Type B pancreatic cell (in vitro differentiated cells): Measurements from ENCODE around the gene TDO2. TPM values are rescaled to one million over a fixed set of nuclear protein-coding genes. Genes with fewer than 3 reads are reported as not detected.

Experiments
- DNase-seq: peaks from one replicate; pipeline ENCODE4 v3.0.0; 2021; ENCODE audit warnings: mixed read lengths; ENCODE audit not compliant: unreplicated experiment; ENCODE audit errors: extremely low spot score
- H3K27ac Mint-ChIP-seq: 2 replicates; pipeline ENCODE4 v1.8.0; 2021; ENCODE audit warnings: mild to moderate bottlenecking, mixed read lengths
- H3K27me3 Mint-ChIP-seq: 2 replicates; pipeline ENCODE4 v1.8.0; 2021; ENCODE audit warnings: mixed read lengths
- H3K36me3 Mint-ChIP-seq: 2 replicates; pipeline ENCODE4 v1.8.0; 2021; ENCODE audit warnings: mixed read lengths
- H3K4me1 Mint-ChIP-seq: one replicate; pipeline ENCODE4 v1.8.0; 2021; ENCODE audit warnings: mixed read lengths; ENCODE audit not compliant: unreplicated experiment
- H3K4me3 Mint-ChIP-seq: 2 replicates; pipeline ENCODE4 v1.8.0; 2021; ENCODE audit warnings: mild to moderate bottlenecking, mixed read lengths
- H3K9me3 Mint-ChIP-seq: 2 replicates; pipeline ENCODE4 v1.8.0; 2021; ENCODE audit warnings: mixed read lengths
- CTCF ChIP-seq: fragments of 200-600 bp; sonication (generic); conservative IDR thresholded peaks from 2 replicates; pipeline ENCODE4 v1.5.0; 2021; ENCODE audit warnings: antibody characterized with exemption, mild to moderate bottlenecking
- long read RNA-seq: library from polyadenylated mRNA; unstranded; transcript quantifications from one replicate; pipeline ENCODE4 v2.0.0, GENCODE V29; 2020
- total RNA-seq: library from RNA; stranded (reverse); gene quantifications from 2 replicates; pipeline ENCODE4 v1.2.1, GENCODE V29; 2021; ENCODE audit warnings: low replicate concordance

Gene TDO2
- 8.0 and 10.6 TPM in 2 replicates for total RNA-seq
- long read RNA-seq, transcript TDO2-208 (12 exons, 1,701 nt), result major isoform, 66 of 86 reads
- long read RNA-seq, partial matches to known transcripts, result 3 of 86 reads
- long read RNA-seq, other reads (novel, unspliced or antisense), result 17 of 86 reads

GRCh38 chr4:155903453-155903852 lies at the start of gene TDO2:
Gene TDO2 (plus strand): TSS chr4:155903696. CDS start chr4:155903759, 63 bp downstream.
- Mint-ChIP-seq H3K27ac (no peak within 1 kb of the TSS), H3K4me3 (no peak within 1 kb of the TSS), H3K4me1 (peaks cover 28% of the 10 kb centered on the region), H3K27me3 (no peaks in the 10 kb centered on the region), H3K36me3 (no peaks in the 10 kb centered on the region), H3K9me3 (peaks cover 4% of the 10 kb centered on the region)
- DNase-seq, result no peak
- TF ChIP-seq CTCF, result no peak

GRCh38 chr4:155854582-155855226 lies 48.8 kb upstream of the TDO2 start:
- no peak for DNase-seq
- peaks cover 12% of the 10 kb centered on the region for H3K4me1 Mint-ChIP-seq
- peak overlapping the region; percentile 94 for H3K27ac Mint-ChIP-seq
- peaks cover 9% of the 10 kb centered on the region for H3K9me3 Mint-ChIP-seq
- no peaks in the 10 kb centered on the region for H3K27me3 Mint-ChIP-seq
- TF ChIP-seq CTCF, result no peak
- H3K4me3 Mint-ChIP-seq, result peak overlapping the region; percentile 76
- H3K36me3 Mint-ChIP-seq, result peaks cover 6% of the 10 kb centered on the region

GRCh38 chr4:155855897-155856296 lies 47.6 kb upstream of the TDO2 start:
- Mint-ChIP-seq H3K36me3 (no peaks in the 10 kb centered on the region), H3K27ac (peak overlapping the region; percentile 48), H3K9me3 (peaks cover 3% of the 10 kb centered on the region), H3K27me3 (no peaks in the 10 kb centered on the region), H3K4me1 (peaks cover 12% of the 10 kb centered on the region), H3K4me3 (peak overlapping the region; percentile 19)
- no peak for TF ChIP-seq CTCF
- no peak for DNase-seq

- TF ChIP-seq CTCF, result no peak
- no peak for DNase-seq
- Mint-ChIP-seq H3K27ac (no peak within 1 kb of the TSS), H3K27me3 (no peaks in the 10 kb centered on the region), H3K4me1 (no peaks in the 10 kb centered on the region), H3K36me3 (no peaks in the 10 kb centered on the region), H3K9me3 (peaks cover 9% of the 10 kb centered on the region), H3K4me3 (no peak within 1 kb of the TSS)
Measured at GRCh38 chr4:155866177-155866576, 37.3 kb upstream of the TDO2 start, which contains the start of gene ASIC5. Gene ASIC5 (minus strand): TSS chr4:155866277. CDS start chr4:155866226, 51 bp downstream.

GRCh38 chr4:155875878-155876277 lies 27.6 kb upstream of the TDO2 start:
- H3K27me3 Mint-ChIP-seq, result no peaks in the 10 kb centered on the region
- no peaks in the 10 kb centered on the region for H3K9me3 Mint-ChIP-seq
- H3K4me1 Mint-ChIP-seq, result no peaks in the 10 kb centered on the region
- DNase-seq, result no peak
- H3K27ac Mint-ChIP-seq, result no peak overlapping the region
- no peak for TF ChIP-seq CTCF
- H3K36me3 Mint-ChIP-seq, result no peaks in the 10 kb centered on the region
- no peak overlapping the region for H3K4me3 Mint-ChIP-seq
